Gastrocnemius medialis (tissue), 4 donors: Measurements from ENCODE around the gene PRDM8. TPM values are rescaled to one million over a fixed set of nuclear protein-coding genes. Genes with fewer than 3 reads are reported as not detected.

Experiments used
- ATAC-seq, 2 donors: fragments of 150-250 bp; one replicate each; pipeline ENCODE4 v1.9.1; 2016
- DNase-seq, 2 donors: peaks; one replicate each; pipeline ENCODE4 v3.0.0-alpha.2; 2019
- H3K27ac ChIP-seq, 4 donors: fragments of 200-600 bp; sonication (generic); 1 replicate in 1 of 4; 2 replicates in 3 of 4; pipeline ENCODE4 v1.5.1; 2016 to 2018; ENCODE audit warnings: mild to moderate bottlenecking in 2 of 4, moderate library complexity in 1 of 4
- H3K27me3 ChIP-seq, 3 donors: fragments of 200-600 bp; sonication (generic) in 2 of 3; 1 replicate in 1 of 3; 2 replicates in 2 of 3; pipeline versions ENCODE4 v1.5.1 to v1.6.0; 2016 to 2019; ENCODE audit warnings: mild to moderate bottlenecking in 1 of 3, moderate library complexity in 1 of 3
- H3K36me3 ChIP-seq, 2 donors: fragments of 200-600 bp; sonication (generic) in 1 of 2; one replicate each; pipeline ENCODE4 v1.5.1; 2017 to 2018
- H3K4me1 ChIP-seq, 2 donors: fragments of 200-600 bp; sonication (generic) in 1 of 2; one replicate each; pipeline ENCODE4 v1.5.1; 2016 to 2017; ENCODE audit warnings: mild to moderate bottlenecking in 2 of 2
- H3K4me3 ChIP-seq, 4 donors: fragments of 200-600 bp; sonication (generic) in 3 of 4; 1 replicate in 1 of 4; 2 replicates in 3 of 4; pipeline ENCODE4 v1.5.1; 2016 to 2019; ENCODE audit warnings: mild to moderate bottlenecking in 2 of 4
- H3K9me3 ChIP-seq, 3 donors: fragments of 200-600 bp; sonication (generic) in 2 of 3; 1 replicate in 1 of 3; 2 replicates in 2 of 3; pipeline ENCODE4 v1.5.1; 2016 to 2019
- POLR2A ChIP-seq, 2 donors: fragments of 450-650 bp; IDR thresholded peaks; one replicate each; pipeline ENCODE4 v1.6.1; 2017; ENCODE audit warnings: antibody characterized with exemption in 2 of 2, mild to moderate bottlenecking in 2 of 2, moderate library complexity in 2 of 2
- in situ Hi-C, 4 donors: fragments of 200-750 bp; cut with MboI; loops; one replicate each; pipeline versions ENCODE4 v1.15.0 to v1.8.0; 2017; ENCODE audit warnings: low sequenced_read_pairs in 4 of 4
- intact Hi-C: fragments of 100-400 bp; cut with DNase I; formaldehyde crosslinking; loops from one replicate; pipeline ENCODE4 v1.15.1; 2023; ENCODE audit warnings: low total_unique reads
- total RNA-seq, 4 donors: library from RNA; depleted of rRNA; stranded (reverse); fragments of >200 nt; gene quantifications; one replicate each; pipeline versions ENCODE4 v1.1.0 to v1.2.3, GENCODE V29; 2016
- TF ChIP-seq, protein P1 (sequence below), 5 experiments: fragments of 450-650 bp in 3 of 5; fragments of 200-600 bp in 2 of 5; sonication (generic) in 2 of 5; IDR thresholded peaks in 4 of 5; conservative IDR thresholded peaks in 1 of 5; 1 replicate in 4 of 5; 2 replicates in 1 of 5; pipeline ENCODE4 v1.5.1; 2016 to 2019; ENCODE audit warnings: antibody characterized with exemption in 5 of 5, mild to moderate bottlenecking in 3 of 5, moderate library complexity in 3 of 5

Gene PRDM8
- total RNA-seq, 4 donors from 2014 or later = 0.24 to 2.7 (median 1.4) TPM

DNA sequence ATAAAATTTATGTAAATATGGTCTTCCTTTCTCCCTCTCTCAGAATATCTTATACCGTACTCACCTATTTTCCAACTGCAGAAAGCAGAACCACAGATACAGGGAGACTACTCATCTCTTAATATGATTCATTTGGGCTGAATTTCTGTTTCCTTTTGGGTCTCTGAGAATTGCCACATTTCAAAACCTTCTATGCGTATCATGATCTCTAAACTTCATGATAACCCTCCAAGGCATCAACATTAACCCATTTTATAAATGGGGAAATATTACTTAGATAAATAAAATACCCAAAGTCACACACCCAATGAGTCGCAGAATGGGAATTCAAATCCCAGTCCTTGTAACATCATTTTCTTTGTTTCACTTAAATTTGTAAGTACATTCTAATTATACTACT, 16.6 kb upstream of the PRDM8 start:
- no peak overlapping the region for H3K4me3 ChIP-seq
- H3K27me3 ChIP-seq = peaks cover 28 to 30% (median 29%) of the 10 kb centered on the region in 3 donors
- DNase-seq (no peak), ATAC-seq (no peak)
- intact Hi-C loops (loop anchor here (5.0 to 10.0 kb wide), 3 partner anchors 37 to 108 kb away; partner anchors contain the start of gene ANTXR2), in situ Hi-C loops (no loop called here)
- H3K27ac ChIP-seq = no peak overlapping the region
- H3K9me3 ChIP-seq = no peaks in the 10 kb centered on the region
- H3K36me3 ChIP-seq = no peaks in the 10 kb centered on the region
- H3K4me1 ChIP-seq = peaks cover 15 to 22% of the 10 kb centered on the region in 2 donors
- TF ChIP-seq POLR2A (IDR thresholded peaks at IDR 0.05) = no peak
- TF ChIP-seq, protein P1, sequence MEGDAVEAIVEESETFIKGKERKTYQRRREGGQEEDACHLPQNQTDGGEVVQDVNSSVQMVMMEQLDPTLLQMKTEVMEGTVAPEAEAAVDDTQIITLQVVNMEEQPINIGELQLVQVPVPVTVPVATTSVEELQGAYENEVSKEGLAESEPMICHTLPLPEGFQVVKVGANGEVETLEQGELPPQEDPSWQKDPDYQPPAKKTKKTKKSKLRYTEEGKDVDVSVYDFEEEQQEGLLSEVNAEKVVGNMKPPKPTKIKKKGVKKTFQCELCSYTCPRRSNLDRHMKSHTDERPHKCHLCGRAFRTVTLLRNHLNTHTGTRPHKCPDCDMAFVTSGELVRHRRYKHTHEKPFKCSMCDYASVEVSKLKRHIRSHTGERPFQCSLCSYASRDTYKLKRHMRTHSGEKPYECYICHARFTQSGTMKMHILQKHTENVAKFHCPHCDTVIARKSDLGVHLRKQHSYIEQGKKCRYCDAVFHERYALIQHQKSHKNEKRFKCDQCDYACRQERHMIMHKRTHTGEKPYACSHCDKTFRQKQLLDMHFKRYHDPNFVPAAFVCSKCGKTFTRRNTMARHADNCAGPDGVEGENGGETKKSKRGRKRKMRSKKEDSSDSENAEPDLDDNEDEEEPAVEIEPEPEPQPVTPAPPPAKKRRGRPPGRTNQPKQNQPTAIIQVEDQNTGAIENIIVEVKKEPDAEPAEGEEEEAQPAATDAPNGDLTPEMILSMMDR (IDR thresholded peaks at IDR 0.05 in 4 of 5, conservative IDR thresholded peaks at IDR 0.05 in 1 of 5) = no peak

DNA sequence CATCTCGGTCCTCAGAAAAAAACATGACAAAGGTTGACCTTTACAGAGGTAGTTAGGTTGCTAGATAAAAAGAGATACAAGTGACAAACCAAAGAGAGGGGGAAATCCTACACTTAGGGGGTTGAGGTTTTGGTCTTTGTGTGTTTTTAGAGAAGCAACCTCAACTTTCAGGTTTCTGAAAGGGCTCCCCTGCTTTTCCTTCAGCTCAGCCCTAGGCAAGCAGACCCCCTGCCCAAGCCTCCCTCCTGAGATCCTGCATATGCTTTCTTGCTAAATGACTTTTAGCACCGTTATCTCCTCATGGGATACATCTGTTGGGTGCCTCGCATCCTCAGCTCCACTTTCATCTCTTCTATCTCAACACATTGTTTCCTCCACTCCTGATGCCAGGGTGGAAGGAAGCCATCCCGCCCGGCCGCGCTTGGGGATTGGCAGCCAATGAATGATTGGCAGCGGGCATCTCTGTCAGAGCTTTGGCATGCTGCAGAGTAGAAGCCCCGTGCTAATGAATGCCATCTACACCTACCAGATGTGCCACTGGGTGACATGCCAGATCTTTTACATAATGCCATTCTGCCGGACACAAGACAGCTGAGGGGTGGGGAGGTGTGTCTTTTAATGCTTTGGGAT, 15.0 kb upstream of the PRDM8 start:
- Histone ChIP-seq H3K36me3 (no peaks in the 10 kb centered on the region), H3K4me3 (no peak overlapping the region), H3K9me3 (no peaks in the 10 kb centered on the region), H3K27me3 (peaks cover 44 to 46% (median 44%) of the 10 kb centered on the region in 3 donors), H3K4me1 (peaks cover 17 to 24% of the 10 kb centered on the region in 2 donors), H3K27ac (no peak overlapping the region)
- ATAC-seq (no peak), DNase-seq (no peak)
- in situ Hi-C loops = no loop called here
- no peak for TF ChIP-seq POLR2A (IDR thresholded peaks at IDR 0.05)
- TF ChIP-seq, protein P1 (IDR thresholded peaks at IDR 0.05 in 4 of 5, conservative IDR thresholded peaks at IDR 0.05 in 1 of 5) = no peak
- intact Hi-C loops = loop anchor here (5.0 to 10.0 kb wide), 3 partner anchors 35 to 110 kb away; partner anchors contain the start of gene ANTXR2

DNA sequence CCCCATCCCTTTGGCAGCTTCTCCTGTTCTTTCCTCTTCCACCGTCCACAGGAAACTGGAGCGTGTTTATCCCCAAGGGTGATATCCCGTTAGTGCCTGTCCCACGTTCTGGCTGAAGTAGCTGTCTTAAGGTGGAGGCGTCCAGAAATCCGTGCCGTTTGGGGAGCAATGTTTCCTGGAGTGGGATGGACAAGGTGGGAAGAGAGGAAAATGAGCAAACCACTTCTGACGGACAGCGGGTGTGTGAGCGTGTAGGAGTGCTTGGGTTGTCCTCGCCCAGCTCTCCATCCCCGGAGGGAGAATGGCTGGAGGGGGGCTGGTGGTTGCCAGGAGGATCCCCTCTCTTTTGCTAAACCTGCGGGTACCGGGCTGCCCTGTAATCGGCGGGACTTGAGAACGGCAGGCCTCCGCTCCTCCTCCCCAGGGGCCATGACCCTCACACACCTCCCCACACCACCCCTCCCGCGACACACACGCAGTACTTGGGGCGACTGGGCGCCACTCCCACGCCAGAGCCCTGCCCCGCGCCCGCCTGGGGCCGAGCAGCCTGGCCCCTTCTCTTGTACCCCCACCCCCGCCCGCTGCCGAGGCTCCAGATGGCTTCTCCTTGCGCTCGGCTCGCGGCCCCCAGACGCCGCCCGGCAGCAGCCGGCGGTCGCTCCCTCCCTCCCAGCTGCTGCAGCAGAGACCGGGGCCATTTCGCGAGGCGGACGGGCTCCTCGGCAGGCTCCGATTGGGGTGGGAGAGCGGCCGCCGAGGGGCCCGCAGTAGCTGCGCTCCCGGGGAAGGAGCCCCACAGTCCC, 13.9 kb upstream of the PRDM8 start:
- Histone ChIP-seq H3K9me3 (no peaks in the 10 kb centered on the region), H3K4me1 (peaks cover 17 to 24% of the 10 kb centered on the region in 2 donors), H3K27ac (peak overlapping the region; percentile 61 to 75 (median 66)), H3K4me3 (peak overlapping the region; percentile 55 to 80 (median 58)), H3K36me3 (no peaks in the 10 kb centered on the region), H3K27me3 (peaks cover 53 to 56% (median 55%) of the 10 kb centered on the region in 3 donors)
- intact Hi-C loops = loop anchor here (5.0 to 10.0 kb wide), 3 partner anchors 34 to 111 kb away; partner anchors contain the start of gene ANTXR2
- peak; percentile 40 to 41 for ATAC-seq
- TF ChIP-seq, protein P1 (IDR thresholded peaks at IDR 0.05 in 4 of 5, conservative IDR thresholded peaks at IDR 0.05 in 1 of 5) = no peak
- no peak for TF ChIP-seq POLR2A (IDR thresholded peaks at IDR 0.05)
- DNase-seq = no peak
- in situ Hi-C loops = no loop called here

DNA sequence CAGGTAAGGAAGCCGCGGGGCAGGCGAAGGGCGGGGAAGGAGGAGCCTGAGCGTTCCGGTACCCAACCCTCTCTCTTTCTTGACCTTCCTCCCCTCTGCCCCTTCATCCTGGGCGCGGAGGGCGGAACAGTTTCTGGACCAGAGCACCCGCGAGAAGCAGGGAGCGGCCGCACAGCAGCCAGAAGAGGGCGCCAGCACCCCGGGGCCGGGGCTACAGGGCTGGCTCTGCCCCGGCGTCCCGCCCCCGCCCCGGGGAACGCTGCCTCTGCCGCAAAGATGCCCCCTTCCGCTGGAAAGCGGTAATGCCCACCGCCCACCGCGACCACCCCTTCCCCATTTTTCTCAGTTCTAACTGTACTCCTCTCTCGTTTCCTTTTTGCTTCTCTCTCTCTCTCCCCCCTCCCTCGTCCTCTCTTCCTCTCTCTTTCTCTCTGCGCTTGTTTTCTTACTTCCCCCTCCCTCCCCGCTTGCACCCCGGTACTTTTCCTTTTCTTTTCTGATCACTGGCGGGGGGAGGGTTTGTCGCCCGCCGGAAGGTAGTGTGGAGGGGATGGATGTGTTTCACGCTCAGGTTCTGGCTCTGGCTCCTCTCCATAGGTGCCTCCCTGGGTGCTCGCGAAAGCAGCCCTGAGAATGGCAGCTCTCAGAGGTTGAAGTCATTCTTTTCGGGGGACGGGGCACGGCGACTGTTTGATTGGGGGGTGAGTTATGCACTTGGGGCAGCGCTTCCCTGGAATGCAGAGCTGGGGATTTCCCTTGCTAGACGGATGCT, 13.1 kb upstream of the PRDM8 start:
- Histone ChIP-seq H3K4me1 (peaks cover 17 to 24% of the 10 kb centered on the region in 2 donors), H3K27me3 (peaks cover 60 to 64% (median 63%) of the 10 kb centered on the region in 3 donors), H3K9me3 (no peaks in the 10 kb centered on the region), H3K4me3 (peak overlapping the region; percentile 55 to 80 (median 58)), H3K27ac (peak overlapping the region; percentile 61 to 75 (median 66)), H3K36me3 (no peaks in the 10 kb centered on the region)
- ATAC-seq (peak; percentile 73 to 78), DNase-seq (peak; percentile 57 to 66)
- in situ Hi-C loops (no loop called here), intact Hi-C loops (loop anchor here (5.0 to 10.0 kb wide), 3 partner anchors 33 to 112 kb away; partner anchors contain the start of gene ANTXR2)
- no peak for TF ChIP-seq POLR2A (IDR thresholded peaks at IDR 0.05)
- TF ChIP-seq, protein P1 (IDR thresholded peaks at IDR 0.05 in 4 of 5, conservative IDR thresholded peaks at IDR 0.05 in 1 of 5) = peak; percentile 36 to 75 (median 62)
